Vagina (tissue), 2 donors: ENCODE data around the gene UQCRC1. TPM values are rescaled to one million over a fixed set of nuclear protein-coding genes. Genes with fewer than 3 reads are reported as not detected.

ENCODE experiments used
- DNase-seq, 2 donors: peaks; one replicate each; pipeline ENCODE4 v3.0.0-alpha.2; 2017; ENCODE audit errors: extremely low spot score in 2 of 2
- H3K27ac ChIP-seq: fragments of 200-600 bp; sonication (generic); one replicate; pipeline ENCODE4 v1.5.1; 2019
- H3K27me3 ChIP-seq: fragments of 200-600 bp; sonication (generic); one replicate; pipeline ENCODE4 v1.5.1; 2019
- H3K36me3 ChIP-seq, 2 donors: fragments of 200-600 bp; sonication (generic); one replicate each; pipeline ENCODE4 v1.5.1; 2017 to 2019
- H3K4me1 ChIP-seq: fragments of 200-600 bp; sonication (generic); one replicate; pipeline ENCODE4 v1.5.1; 2019
- H3K4me3 ChIP-seq, 2 donors: fragments of 200-600 bp; sonication (generic); 1 replicate in 1 of 2; 2 replicates in 1 of 2; pipeline ENCODE4 v1.5.1; 2016 to 2019
- H3K9me3 ChIP-seq: fragments of 200-600 bp; sonication (generic); one replicate; pipeline ENCODE4 v1.5.1; 2019
- CTCF ChIP-seq, 3 experiments: fragments of 450-650 bp in 2 of 3; fragments of 200-600 bp in 1 of 3; sonication (generic) in 1 of 3; IDR thresholded peaks; one replicate each; pipeline ENCODE4 v1.5.1; 2017 to 2019; ENCODE audit warnings: antibody characterized with exemption in 3 of 3, mild to moderate bottlenecking in 2 of 3, moderate library complexity in 2 of 3
- POLR2A ChIP-seq, 2 donors: fragments of 450-650 bp; IDR thresholded peaks; one replicate each; pipeline ENCODE4 v1.6.1; 2017; ENCODE audit warnings: antibody characterized with exemption in 2 of 2, mild to moderate bottlenecking in 2 of 2, moderate library complexity in 2 of 2
- POLR2AphosphoS5 ChIP-seq, 2 donors: sonication (generic); formaldehyde crosslinking; IDR thresholded peaks; one replicate each; pipeline ENCODE4 v1.9.0; 2017; ENCODE audit warnings: antibody characterized with exemption in 2 of 2, mild to moderate bottlenecking in 2 of 2, low read depth in 1 of 2; ENCODE audit not compliant: insufficient read depth in 1 of 2
- intact Hi-C: fragments of 100-400 bp; cut with DNase I; formaldehyde crosslinking; loops from one replicate; pipeline ENCODE4 v1.15.1; 2023
- total RNA-seq: library from RNA; depleted of rRNA; stranded (reverse); fragments of >200 nt; gene quantifications from one replicate; pipeline ENCODE4 v1.2.3, GENCODE V29; 2016

UQCRC1 gene
- total RNA-seq, 1 donor from 2014 or later = 190 TPM

GRCh38 chr3:48633743-48634142 is 24.3 kb upstream of the UQCRC1 start:
- H3K4me1 ChIP-seq = peaks cover 30% of the 10 kb centered on the region
- DNase-seq = no peak
- H3K27me3 ChIP-seq = no peaks in the 10 kb centered on the region
- intact Hi-C loops = no loop called here
- H3K9me3 ChIP-seq = no peaks in the 10 kb centered on the region
- no peak for TF ChIP-seq CTCF (IDR thresholded peaks at IDR 0.05)
- H3K36me3 ChIP-seq = peaks cover 0 to 25% of the 10 kb centered on the region in 2 donors
- peak overlapping the region in 1 of 2 donors; percentile 76 for H3K4me3 ChIP-seq
- no peak overlapping the region for H3K27ac ChIP-seq

GRCh38 chr3:48633256-48633655 is 23.8 kb upstream of the UQCRC1 start:
- Histone ChIP-seq H3K4me3 (no peak overlapping the region), H3K9me3 (no peaks in the 10 kb centered on the region), H3K27me3 (no peaks in the 10 kb centered on the region), H3K4me1 (peaks cover 30% of the 10 kb centered on the region), H3K36me3 (peaks cover 0 to 25% of the 10 kb centered on the region in 2 donors), H3K27ac (no peak overlapping the region)
- intact Hi-C loops = no loop called here
- DNase-seq = no peak
- TF ChIP-seq POLR2A (IDR thresholded peaks at IDR 0.05) (no peak), CTCF (IDR thresholded peaks at IDR 0.05) (no peak), POLR2AphosphoS5 (IDR thresholded peaks at IDR 0.05; ENCODE audit: insufficient read depth in 1 of 2, low read depth in 1 of 2) (no peak)

GRCh38 chr3:48631516-48632448 is 22.3 kb upstream of the UQCRC1 start:
- no peaks in the 10 kb centered on the region for H3K9me3 ChIP-seq
- peaks cover 0 to 25% of the 10 kb centered on the region in 2 donors for H3K36me3 ChIP-seq
- peaks cover 30% of the 10 kb centered on the region for H3K4me1 ChIP-seq
- no peak overlapping the region for H3K4me3 ChIP-seq
- H3K27me3 ChIP-seq = no peaks in the 10 kb centered on the region
- intact Hi-C loops = no loop called here
- DNase-seq = no peak
- no peak overlapping the region for H3K27ac ChIP-seq
- TF ChIP-seq POLR2AphosphoS5 (IDR thresholded peaks at IDR 0.05; ENCODE audit: insufficient read depth in 1 of 2, low read depth in 1 of 2) = no peak
- TF ChIP-seq CTCF (IDR thresholded peaks at IDR 0.05) = no peak
- no peak for TF ChIP-seq POLR2A (IDR thresholded peaks at IDR 0.05)

GRCh38 chr3:48630833-48631232 is 21.4 kb upstream of the UQCRC1 start:
- H3K4me3 ChIP-seq = no peak overlapping the region
- intact Hi-C loops = no loop called here
- H3K4me1 ChIP-seq = peaks cover 22% of the 10 kb centered on the region
- peaks cover 0 to 25% of the 10 kb centered on the region in 2 donors for H3K36me3 ChIP-seq
- H3K27ac ChIP-seq = no peak overlapping the region
- no peaks in the 10 kb centered on the region for H3K9me3 ChIP-seq
- H3K27me3 ChIP-seq = no peaks in the 10 kb centered on the region
- TF ChIP-seq POLR2AphosphoS5 (IDR thresholded peaks at IDR 0.05; ENCODE audit: insufficient read depth in 1 of 2, low read depth in 1 of 2) (no peak), CTCF (IDR thresholded peaks at IDR 0.05) (no peak), POLR2A (IDR thresholded peaks at IDR 0.05) (no peak)
- no peak for DNase-seq

GRCh38 chr3:48630407-48630806 is 21.0 kb upstream of the UQCRC1 start:
- intact Hi-C loops = no loop called here
- Histone ChIP-seq H3K4me3 (no peak overlapping the region), H3K9me3 (no peaks in the 10 kb centered on the region), H3K36me3 (peaks cover 0 to 25% of the 10 kb centered on the region in 2 donors), H3K4me1 (peaks cover 20% of the 10 kb centered on the region), H3K27me3 (no peaks in the 10 kb centered on the region), H3K27ac (no peak overlapping the region)
- DNase-seq = no peak
- TF ChIP-seq CTCF (IDR thresholded peaks at IDR 0.05) = no peak
- TF ChIP-seq POLR2AphosphoS5 (IDR thresholded peaks at IDR 0.05; ENCODE audit: insufficient read depth in 1 of 2, low read depth in 1 of 2) = no peak
- TF ChIP-seq POLR2A (IDR thresholded peaks at IDR 0.05) = no peak
